Activated T-cell treated with anti-CD3 and anti-CD28 coated beads, Interleukin-2, amount 50 U/mL, for 24 hours (primary cell): ENCODE measurements around the gene HBEGF.

Experiments used
- DNase-seq: peaks from one replicate; pipeline ENCODE4 v3.0.0-alpha.2; 2020
- H3K27ac Mint-ChIP-seq: 2 replicates; pipeline ENCODE4 v1.8.0; 2020; ENCODE audit warnings: mild to moderate bottlenecking, mixed read lengths
- H3K27me3 Mint-ChIP-seq: 2 replicates; pipeline ENCODE4 v1.8.0; 2020; ENCODE audit warnings: mixed read lengths
- H3K36me3 Mint-ChIP-seq: 2 replicates; pipeline ENCODE4 v1.8.0; 2020; ENCODE audit warnings: low read depth, mixed read lengths
- H3K4me1 Mint-ChIP-seq: 2 replicates; pipeline ENCODE4 v1.8.0; 2020; ENCODE audit warnings: low read depth, mixed read lengths
- H3K4me3 Mint-ChIP-seq: 2 replicates; pipeline ENCODE4 v1.8.0; 2020; ENCODE audit warnings: mild to moderate bottlenecking, moderate library complexity, mixed read lengths
- H3K9me3 Mint-ChIP-seq: 2 replicates; pipeline ENCODE4 v1.8.0; 2020; ENCODE audit warnings: mixed read lengths

HBEGF gene

GRCh38 chr5:140331638-140332037 lies 14.8 kb downstream of the HBEGF start:
- H3K9me3 Mint-ChIP-seq = no peaks in the 10 kb centered on the region
- no peaks in the 10 kb centered on the region for H3K27me3 Mint-ChIP-seq
- H3K36me3 Mint-ChIP-seq = peaks cover 17% of the 10 kb centered on the region
- peaks cover 2% of the 10 kb centered on the region for H3K4me1 Mint-ChIP-seq
- no peak overlapping the region for H3K4me3 Mint-ChIP-seq
- no peak for DNase-seq
- no peak overlapping the region for H3K27ac Mint-ChIP-seq

DNA sequence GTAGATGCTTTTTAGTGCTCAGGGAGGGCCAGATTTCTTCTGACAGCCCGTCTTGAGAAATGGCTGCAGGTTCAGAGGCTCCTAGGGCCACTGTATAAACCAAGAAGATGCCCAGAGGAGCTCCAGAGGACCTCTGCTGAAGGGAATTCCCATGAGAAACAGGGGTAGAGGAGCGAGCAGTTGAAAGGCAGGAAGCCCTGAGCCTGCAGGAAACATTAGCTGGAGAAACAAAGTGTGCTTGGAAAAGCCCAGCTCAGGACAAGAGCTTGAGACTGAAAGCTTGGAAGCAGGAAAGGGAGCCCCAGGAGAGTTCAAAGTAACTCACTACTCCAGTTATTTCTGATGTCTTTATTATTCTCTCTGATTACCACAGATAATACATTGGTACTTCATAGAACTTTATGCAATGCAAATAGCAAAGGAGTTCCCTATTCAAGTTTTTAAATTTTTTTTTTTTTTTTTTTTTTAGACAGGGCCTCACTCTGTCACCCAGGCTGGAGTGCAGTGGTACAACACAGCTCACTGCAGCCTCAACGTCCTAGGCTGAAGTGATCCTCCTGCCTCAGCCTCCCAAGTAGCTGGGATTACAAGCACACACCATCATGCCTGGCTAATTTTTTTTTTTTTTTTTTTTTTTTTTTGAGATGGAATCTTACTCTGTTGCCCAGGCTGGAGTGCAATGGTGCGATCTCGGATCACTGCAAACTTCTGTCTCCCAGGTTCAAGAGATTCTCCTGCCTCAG lies 16.5 kb downstream of the HBEGF start:
- Mint-ChIP-seq H3K27ac (no peak overlapping the region), H3K27me3 (no peaks in the 10 kb centered on the region), H3K4me1 (peaks cover 1% of the 10 kb centered on the region), H3K9me3 (no peaks in the 10 kb centered on the region), H3K4me3 (no peak overlapping the region), H3K36me3 (peaks cover 14% of the 10 kb centered on the region)
- DNase-seq = no peak

DNA sequence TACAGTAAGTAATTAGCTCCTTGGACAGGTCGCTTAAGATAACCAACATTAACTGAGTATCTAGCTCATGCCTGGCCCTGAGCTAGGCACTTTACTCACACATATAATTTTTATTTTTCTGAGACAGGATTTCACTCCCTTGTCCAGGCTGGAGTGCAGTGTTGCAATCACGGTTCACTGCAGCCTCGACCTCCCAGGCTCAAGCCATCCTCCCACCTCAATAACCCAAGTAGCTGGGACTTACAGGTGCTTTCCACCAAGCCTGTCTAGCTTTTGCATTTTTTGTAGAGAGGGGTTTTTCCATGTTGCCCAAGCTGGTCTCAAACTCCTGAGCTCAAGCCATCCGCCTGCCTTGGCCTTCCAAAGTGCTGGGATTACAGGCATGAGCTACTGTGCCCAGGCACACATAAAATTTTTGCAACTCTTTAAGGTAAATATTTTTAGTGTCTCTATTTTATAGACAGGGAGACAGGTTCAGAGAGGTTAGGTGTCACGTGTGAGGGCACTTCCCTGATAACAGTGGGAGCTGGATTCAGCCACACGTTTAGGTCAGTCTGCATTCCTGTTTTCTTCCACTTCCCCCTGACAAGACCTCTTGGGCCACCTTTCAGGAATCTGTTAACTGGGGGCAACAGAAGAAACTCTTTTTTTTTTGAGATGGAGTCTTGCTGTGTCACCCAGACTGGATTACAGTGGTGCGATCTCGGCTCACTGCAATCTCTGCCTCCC lies 18.2 kb downstream of the HBEGF start:
- no peaks in the 10 kb centered on the region for H3K9me3 Mint-ChIP-seq
- peaks cover 10% of the 10 kb centered on the region for H3K4me1 Mint-ChIP-seq
- no peaks in the 10 kb centered on the region for H3K27me3 Mint-ChIP-seq
- no peak overlapping the region for H3K4me3 Mint-ChIP-seq
- no peak overlapping the region for H3K27ac Mint-ChIP-seq
- DNase-seq = no peak
- peaks cover 4% of the 10 kb centered on the region for H3K36me3 Mint-ChIP-seq

GRCh38 chr5:140327589-140327988 lies 18.8 kb downstream of the HBEGF start:
- peaks cover 2% of the 10 kb centered on the region for H3K36me3 Mint-ChIP-seq
- H3K27ac Mint-ChIP-seq = no peak overlapping the region
- H3K4me1 Mint-ChIP-seq = peaks cover 10% of the 10 kb centered on the region
- H3K9me3 Mint-ChIP-seq = no peaks in the 10 kb centered on the region
- no peak for DNase-seq
- no peak overlapping the region for H3K4me3 Mint-ChIP-seq
- no peaks in the 10 kb centered on the region for H3K27me3 Mint-ChIP-seq

- no peaks in the 10 kb centered on the region for H3K27me3 Mint-ChIP-seq
- DNase-seq = no peak
- peaks cover 10% of the 10 kb centered on the region for H3K4me1 Mint-ChIP-seq
- no peak overlapping the region for H3K4me3 Mint-ChIP-seq
- H3K27ac Mint-ChIP-seq = no peak overlapping the region
- no peaks in the 10 kb centered on the region for H3K36me3 Mint-ChIP-seq
- H3K9me3 Mint-ChIP-seq = no peaks in the 10 kb centered on the region
These were observed 20.9 kb downstream of the HBEGF start for GRCh38 chr5:140325486-140325885.

DNA sequence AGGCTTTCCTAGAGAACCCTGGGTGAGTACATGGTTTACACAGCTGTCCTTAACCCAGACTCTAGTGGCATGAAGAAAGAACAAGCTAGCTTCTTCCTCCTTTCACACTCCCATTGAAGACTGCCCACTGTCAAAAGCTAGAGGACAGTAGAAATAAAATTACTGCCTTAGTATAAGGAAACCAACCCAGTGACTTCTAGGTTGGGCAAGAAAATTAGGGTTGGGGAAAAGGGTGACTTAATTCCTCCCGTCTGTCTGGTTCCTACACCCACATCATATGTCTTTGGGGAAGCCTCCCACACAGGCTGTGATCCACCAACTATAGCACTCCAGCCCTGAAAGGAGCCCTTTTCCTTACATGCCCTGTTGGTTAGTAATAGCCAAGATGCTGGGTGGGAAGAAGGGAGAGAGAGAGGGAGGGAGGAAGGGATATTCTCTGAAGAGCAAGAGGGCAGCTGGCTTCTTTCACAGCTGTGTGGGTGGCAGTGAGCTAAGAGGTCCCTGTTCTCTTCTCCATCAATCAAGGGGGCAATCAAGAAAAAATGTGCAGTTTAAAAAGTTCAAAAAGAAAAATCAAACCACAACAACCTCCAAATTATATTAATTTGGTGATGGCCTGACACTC lies 21.7 kb downstream of the HBEGF start:
- H3K4me3 Mint-ChIP-seq = no peak overlapping the region
- H3K4me1 Mint-ChIP-seq = peaks cover 10% of the 10 kb centered on the region
- H3K9me3 Mint-ChIP-seq = no peaks in the 10 kb centered on the region
- no peaks in the 10 kb centered on the region for H3K36me3 Mint-ChIP-seq
- no peaks in the 10 kb centered on the region for H3K27me3 Mint-ChIP-seq
- DNase-seq = no peak
- H3K27ac Mint-ChIP-seq = no peak overlapping the region

DNA sequence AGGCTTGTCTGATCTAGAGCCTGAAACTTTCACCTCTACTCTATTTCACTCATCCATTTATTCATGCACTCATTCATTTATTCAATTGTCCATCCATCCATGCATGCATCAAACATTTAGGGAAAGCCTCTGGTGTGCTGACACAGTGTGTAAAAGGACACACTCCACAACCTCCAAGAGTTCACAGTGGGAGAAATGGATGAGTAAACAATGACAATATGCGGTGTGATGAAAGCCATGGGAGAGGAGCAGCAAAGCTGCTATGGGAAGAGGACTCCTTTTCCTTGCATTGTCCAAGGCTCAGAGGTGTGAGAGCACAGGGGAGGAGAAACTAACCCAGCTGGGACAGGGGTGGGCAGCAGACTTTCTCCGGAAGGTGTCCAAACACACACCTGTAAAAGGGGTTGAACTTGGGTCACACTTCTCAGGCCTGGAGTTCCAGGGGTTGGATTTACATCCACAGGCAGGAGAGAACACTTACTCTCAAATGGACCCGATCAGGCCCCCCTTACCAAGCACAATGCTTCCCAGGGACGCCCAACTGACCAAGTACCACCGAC lies 22.3 kb downstream of the HBEGF start:
- Mint-ChIP-seq H3K4me1 (peaks cover 10% of the 10 kb centered on the region), H3K4me3 (no peak overlapping the region), H3K36me3 (no peaks in the 10 kb centered on the region), H3K9me3 (no peaks in the 10 kb centered on the region), H3K27me3 (no peaks in the 10 kb centered on the region), H3K27ac (no peak overlapping the region)
- no peak for DNase-seq

DNA sequence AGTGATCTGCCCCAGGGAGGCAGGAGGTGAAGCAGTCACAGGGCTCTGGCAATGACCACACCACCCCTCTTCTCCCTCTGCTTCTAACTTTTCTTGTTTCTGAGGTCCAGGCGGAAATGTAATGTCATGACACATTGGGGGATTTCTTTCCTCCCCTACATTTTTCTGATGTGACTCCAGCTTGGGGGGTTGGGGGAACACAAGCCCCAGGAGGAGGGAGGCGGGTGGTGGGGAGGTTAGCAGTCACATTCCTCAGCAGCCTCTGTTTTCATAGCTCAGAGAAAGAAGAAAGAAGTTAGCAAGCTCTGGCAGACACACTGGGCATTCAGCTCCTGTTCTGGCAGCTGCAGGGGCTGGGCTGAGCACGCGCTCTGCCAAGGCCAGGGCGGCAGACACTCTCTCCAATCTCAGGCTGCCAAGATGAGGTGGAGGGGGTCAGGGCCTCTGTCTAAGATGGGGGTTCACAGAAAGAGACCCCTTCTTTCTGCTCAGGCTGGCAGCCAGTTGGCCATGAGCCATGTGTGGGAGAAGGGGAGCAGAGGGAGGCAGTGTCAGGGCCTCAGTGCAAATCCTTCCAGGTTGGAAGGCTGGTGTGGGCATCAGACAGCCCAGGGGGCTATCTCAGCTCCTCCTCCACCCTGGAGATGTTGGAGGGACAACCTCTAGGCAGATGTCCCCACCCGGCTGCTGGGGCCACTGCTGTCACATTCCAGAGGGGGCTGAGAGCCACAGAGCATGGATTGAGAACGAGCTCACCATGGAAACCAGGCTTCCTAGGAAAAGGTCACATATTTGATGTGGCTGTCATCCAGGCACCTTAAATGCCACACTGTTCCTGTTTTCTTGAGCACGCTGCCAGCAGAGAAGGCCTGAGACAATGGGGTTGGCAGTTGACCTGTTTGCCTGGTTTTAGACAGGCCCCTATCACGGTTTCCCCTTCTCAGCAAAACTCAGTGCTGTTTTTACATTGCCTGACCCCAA lies 23.4 kb downstream of the HBEGF start:
- Mint-ChIP-seq H3K9me3 (no peaks in the 10 kb centered on the region), H3K36me3 (no peaks in the 10 kb centered on the region), H3K27ac (no peak overlapping the region), H3K27me3 (no peaks in the 10 kb centered on the region), H3K4me3 (no peak overlapping the region), H3K4me1 (peaks cover 10% of the 10 kb centered on the region)
- DNase-seq = no peak

- no peaks in the 10 kb centered on the region for H3K9me3 Mint-ChIP-seq
- H3K4me1 Mint-ChIP-seq = peaks cover 10% of the 10 kb centered on the region
These were observed 24.6 kb downstream of the HBEGF start for GRCh38 chr5:140321796-140322195.

DNA sequence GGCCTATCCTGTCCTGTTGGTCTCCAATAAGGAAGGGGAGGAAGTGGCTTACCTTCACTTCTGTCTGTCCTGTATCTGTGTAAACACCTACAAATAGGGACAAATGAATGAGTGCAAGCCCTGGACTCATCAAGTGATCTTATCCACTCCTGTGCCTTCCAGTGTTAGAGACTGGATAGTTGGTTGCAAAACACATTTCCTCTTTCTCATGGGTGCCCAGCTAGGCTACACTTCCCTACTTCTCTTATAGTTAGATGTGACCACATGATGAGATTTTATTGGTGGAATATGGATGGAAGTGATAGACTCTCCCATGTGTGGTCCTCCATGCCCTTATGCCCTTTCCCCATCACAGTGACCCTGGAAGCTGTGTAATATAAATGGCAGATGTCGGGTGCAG lies 26.6 kb downstream of the HBEGF start:
- H3K4me1 Mint-ChIP-seq = peaks cover 8% of the 10 kb centered on the region
- H3K27me3 Mint-ChIP-seq = no peaks in the 10 kb centered on the region
- no peak overlapping the region for H3K27ac Mint-ChIP-seq
- H3K36me3 Mint-ChIP-seq = no peaks in the 10 kb centered on the region
- DNase-seq = no peak
- no peak overlapping the region for H3K4me3 Mint-ChIP-seq
- no peaks in the 10 kb centered on the region for H3K9me3 Mint-ChIP-seq

More at GRCh38 chr5:140321796-140322195, 24.6 kb downstream of the HBEGF start:
- no peak for DNase-seq
- H3K27me3 Mint-ChIP-seq = no peaks in the 10 kb centered on the region
- H3K27ac Mint-ChIP-seq = no peak overlapping the region
- no peak overlapping the region for H3K4me3 Mint-ChIP-seq
- no peaks in the 10 kb centered on the region for H3K36me3 Mint-ChIP-seq

GRCh38 chr5:140318792-140319191 lies 27.6 kb downstream of the HBEGF start:
- no peak for DNase-seq
- Mint-ChIP-seq H3K9me3 (no peaks in the 10 kb centered on the region), H3K27me3 (no peaks in the 10 kb centered on the region), H3K27ac (no peak overlapping the region), H3K36me3 (no peaks in the 10 kb centered on the region), H3K4me3 (no peak overlapping the region), H3K4me1 (no peaks in the 10 kb centered on the region)

GRCh38 chr5:140317859-140318258 lies 28.5 kb downstream of the HBEGF start:
- no peak for DNase-seq
- no peaks in the 10 kb centered on the region for H3K4me1 Mint-ChIP-seq
- no peak overlapping the region for H3K4me3 Mint-ChIP-seq
- H3K27me3 Mint-ChIP-seq = no peaks in the 10 kb centered on the region
- no peaks in the 10 kb centered on the region for H3K9me3 Mint-ChIP-seq
- H3K27ac Mint-ChIP-seq = no peak overlapping the region
- H3K36me3 Mint-ChIP-seq = no peaks in the 10 kb centered on the region

DNA sequence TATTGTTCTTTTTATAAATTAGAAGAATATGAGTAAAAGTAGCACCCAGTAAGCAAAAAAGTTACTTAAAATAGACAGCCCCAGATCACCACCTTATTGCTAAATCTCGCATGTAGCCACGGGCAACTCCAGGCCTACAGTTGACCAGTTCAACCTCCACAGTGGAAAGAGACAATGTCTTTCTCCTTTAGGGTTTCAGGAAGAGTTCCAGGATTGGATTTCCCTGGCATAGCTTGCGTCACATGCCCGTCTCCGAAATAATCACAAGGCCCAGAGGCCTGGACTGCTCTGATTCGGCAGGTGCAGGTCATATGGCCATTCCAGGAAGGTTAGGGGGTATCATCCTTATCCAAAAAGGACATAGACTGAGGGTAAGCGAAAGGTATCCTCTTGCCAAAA lies 33.6 kb downstream of the HBEGF start:
- DNase-seq = no peak
- Mint-ChIP-seq H3K9me3 (no peaks in the 10 kb centered on the region), H3K27me3 (no peaks in the 10 kb centered on the region), H3K4me3 (no peak overlapping the region), H3K27ac (no peak overlapping the region), H3K4me1 (peaks cover 4% of the 10 kb centered on the region), H3K36me3 (no peaks in the 10 kb centered on the region)
